GM08714 (cell line): ENCODE data around the gene SEMG2.

Experiments used
- H3K4me3 ChIP-seq: fragments of 200-500 bp; sonication (Bioruptor generic); 2 replicates; pipeline ENCODE4 v1.5.1; 2014; ENCODE audit warnings: mild to moderate bottlenecking, low read length, inconsistent platforms
- ZNF274 ChIP-seq: IDR thresholded peaks from 2 replicates; pipeline ENCODE4 v1.6.1; 2012; ENCODE audit warnings: mild to moderate bottlenecking, low read depth, low read length

Gene SEMG2

DNA sequence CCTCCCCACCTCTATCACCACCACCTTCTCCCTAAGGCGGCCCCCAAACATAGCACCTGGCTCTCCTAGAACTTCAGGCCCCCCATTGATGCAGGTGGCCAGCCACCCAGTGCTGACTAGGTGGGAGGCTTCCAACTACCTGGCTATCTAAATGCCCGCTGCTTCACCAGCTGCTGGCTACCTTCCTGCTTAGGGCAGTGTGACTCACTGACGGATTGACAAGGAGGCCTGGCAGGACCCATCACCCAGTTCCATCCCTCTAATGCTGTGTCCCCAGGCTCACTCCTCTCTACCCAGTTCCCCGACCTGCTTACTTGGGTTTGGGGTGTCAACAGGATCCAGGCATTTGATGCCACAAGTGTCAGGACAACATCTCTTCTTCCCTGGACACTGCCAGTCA, 32.1 kb downstream of the SEMG2 start:
- no peak overlapping the region for H3K4me3 ChIP-seq
- no peak for TF ChIP-seq ZNF274

DNA sequence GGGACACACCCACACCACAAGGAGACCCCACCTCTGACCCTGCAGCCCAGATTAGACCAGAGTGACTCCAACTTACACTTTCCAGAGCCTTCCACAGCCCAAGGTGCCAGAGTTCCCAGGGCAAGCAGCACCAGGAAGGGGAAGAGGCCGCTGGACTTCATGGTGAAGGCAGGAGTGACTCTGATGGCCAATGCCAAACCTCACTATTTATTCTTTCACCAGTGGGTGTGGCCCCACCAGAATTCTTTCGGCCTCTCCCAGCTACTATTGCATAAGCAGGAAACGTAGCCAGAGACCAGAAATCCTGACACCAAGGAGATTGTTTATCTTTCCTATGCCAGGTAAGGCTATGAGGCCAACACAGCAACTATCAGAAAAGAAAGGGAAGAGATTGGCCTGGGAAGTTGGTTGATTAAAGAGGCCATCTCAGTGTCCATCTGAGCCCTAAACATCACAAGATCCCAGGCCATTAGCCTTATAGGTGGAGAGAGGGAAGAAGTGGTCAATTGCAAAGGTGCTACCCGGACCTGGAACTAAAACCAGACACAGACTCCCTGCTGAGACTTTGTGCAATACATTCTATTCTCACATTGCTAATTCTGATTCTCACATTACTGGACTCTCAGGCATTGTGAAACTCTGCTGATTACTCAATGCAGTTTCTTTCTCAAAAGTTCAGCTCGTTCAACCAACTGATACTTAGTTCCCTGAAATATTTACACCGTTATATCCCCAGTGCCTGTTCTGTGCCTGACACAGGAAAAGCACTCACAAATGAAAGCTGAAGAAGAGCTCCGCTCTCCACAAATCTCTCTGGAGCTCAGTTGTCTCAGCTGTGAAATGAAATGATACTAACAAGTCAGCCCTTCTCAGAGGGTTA, 33.5 kb downstream of the SEMG2 start, which contains the start of gene SLPI:
SLPI (minus strand) TSS at position 182 of the 880 bp plus-strand sequence; CDS start at position 161, 21 bp downstream.
- no peak for TF ChIP-seq ZNF274
- H3K4me3 ChIP-seq = no peak within 1 kb of the TSS

DNA sequence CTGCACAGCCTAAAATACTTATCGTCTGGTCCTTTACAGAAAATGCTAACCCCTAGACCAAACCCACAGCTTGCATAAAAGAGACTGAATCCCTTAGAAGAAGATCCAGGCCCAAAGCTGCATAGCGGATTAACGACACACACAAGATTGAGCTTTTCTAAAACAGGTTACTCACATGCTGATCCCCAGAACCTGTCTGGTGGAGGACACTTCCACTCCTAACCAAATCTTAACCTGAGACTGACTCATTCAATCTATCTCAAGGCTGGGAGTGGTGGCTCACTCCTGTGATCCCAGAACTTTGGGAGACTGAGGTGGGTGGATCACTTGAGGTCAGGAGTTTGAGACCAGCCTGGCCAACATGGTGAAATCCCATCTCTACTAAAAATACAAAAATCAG, 36.0 kb downstream of the SEMG2 start:
- no peak for TF ChIP-seq ZNF274
- no peak overlapping the region for H3K4me3 ChIP-seq

DNA sequence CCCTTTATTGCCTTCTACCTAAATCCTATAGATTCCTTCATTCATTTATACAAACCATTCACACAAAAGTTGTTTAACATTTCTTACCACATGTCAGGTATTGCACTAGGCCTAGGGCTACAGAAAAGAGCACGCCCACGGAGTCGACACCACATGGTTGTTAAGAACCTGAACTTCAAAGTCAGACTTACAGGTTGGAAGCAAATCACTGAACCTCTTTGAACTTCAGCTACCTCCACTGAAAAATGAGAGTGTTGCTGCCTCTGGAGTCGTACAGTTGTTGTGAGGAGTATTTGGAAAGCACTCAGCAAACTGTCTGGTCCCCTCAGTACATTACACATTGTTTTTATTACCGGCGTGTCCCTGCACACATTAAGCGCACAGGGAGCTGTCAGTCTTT, 36.5 kb downstream of the SEMG2 start:
- no peak overlapping the region for H3K4me3 ChIP-seq
- no peak for TF ChIP-seq ZNF274

DNA sequence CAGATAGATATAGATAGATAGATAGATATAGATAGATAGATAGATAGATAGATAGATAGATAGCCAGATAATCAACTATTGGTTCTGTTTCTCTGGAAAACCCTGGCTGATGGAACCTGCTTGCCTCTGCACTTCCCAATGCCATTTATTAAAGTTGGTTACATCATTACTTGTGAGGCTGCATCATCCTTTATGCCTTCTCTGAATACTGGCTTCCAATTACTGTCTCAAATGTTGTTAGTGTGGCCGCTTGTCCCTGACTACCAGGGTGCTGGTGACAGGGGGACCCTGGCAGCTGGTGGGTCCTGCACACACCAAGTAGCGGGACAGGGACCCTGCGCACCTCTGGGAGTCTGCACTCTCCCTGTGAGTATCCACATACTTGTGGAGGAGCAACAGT, 37.1 kb downstream of the SEMG2 start:
- H3K4me3 ChIP-seq = no peak overlapping the region
- no peak for TF ChIP-seq ZNF274

DNA sequence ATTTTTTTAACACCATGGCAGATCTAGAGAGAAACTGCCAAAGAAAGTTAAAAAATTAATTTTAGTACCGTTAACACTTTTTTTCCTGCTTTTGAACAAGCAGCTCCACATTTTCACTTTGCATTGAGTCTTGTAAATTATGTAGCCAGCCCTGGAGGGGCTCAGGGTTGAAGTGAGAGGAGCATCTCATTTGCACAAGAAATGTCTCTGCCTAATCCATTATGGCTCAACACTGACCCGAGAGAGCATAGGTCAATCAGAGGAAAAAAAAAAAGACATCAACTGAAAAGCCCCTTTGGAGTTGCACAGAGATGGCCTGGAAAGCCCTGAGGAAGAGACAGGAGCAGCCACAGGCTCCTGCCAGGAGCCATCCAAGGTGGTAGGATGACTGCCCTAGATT, 37.5 kb downstream of the SEMG2 start:
- H3K4me3 ChIP-seq = no peak overlapping the region
- TF ChIP-seq ZNF274 = no peak

DNA sequence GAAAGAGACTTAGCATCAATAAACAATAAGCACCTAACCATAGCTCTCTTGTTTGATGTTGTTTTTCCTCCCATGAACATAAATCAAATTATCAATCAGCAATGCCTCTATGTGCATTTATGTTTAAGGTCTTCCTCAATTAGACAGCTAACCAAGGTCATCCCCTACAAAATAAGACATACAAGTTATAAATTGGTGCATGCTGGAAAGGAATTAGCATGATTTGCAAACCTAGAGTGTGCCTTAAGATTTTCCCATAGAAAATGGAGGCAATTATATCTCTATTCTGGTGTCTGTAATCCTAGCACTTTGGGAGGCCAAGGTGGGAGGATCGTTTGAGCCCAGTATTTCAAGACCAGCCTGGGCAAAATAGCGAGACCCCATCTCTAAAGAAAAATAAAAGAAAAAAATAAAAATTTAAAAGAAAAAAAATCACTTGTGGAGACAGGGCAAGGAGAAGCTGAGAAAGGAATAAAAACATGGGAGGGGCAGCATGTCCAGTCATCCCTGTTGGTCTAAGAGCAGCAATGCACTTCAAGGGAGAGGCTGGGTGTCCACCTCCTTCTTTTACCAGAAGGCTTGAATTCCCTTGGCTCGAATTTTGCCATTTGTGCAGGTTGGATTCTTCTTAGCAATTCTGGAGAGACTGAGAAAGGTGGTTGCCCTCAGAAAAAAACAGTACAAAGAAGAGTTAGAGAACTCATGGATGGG, 42.5 kb downstream of the SEMG2 start:
- TF ChIP-seq ZNF274 = no peak
- no peak overlapping the region for H3K4me3 ChIP-seq

DNA sequence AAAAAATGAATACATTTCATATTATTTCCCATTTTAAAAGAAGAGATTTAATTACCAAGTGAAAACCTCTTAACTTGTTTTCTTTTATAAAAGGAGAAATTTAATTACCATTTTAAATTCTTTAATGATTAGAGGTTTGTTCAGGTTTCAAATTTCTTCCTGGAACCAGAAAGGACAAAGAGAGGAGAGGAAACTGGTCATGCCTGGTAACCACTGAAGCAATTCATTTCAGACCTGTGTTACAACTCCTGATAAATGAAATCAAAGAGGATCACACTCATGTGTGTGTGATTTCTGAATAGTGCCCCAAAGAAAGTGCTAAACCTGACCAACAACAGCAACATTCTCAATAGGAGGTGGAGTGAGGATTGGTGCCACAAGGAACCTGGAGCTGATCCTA, 45.8 kb downstream of the SEMG2 start:
- no peak for TF ChIP-seq ZNF274
- H3K4me3 ChIP-seq = no peak overlapping the region

DNA sequence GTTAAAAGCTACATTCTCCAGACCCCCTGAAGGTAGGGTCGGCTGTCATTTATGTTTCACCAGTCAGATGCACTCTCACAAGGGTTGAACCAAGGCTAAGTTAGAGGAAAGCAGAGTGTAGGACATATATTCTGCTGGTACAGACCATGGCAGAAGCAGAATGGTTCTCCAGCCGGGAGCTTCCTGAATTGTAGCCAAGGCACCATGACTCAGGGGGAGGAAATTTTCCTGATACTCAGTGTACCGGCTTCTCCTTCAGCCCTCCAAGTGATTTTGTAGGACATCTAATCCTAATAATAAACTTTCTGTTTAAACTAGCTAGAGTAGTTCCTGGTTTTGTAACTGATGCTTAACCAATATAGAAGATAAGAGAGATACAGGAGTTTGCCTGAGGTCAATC, 47.4 kb downstream of the SEMG2 start:
- no peak for TF ChIP-seq ZNF274
- no peak overlapping the region for H3K4me3 ChIP-seq

DNA sequence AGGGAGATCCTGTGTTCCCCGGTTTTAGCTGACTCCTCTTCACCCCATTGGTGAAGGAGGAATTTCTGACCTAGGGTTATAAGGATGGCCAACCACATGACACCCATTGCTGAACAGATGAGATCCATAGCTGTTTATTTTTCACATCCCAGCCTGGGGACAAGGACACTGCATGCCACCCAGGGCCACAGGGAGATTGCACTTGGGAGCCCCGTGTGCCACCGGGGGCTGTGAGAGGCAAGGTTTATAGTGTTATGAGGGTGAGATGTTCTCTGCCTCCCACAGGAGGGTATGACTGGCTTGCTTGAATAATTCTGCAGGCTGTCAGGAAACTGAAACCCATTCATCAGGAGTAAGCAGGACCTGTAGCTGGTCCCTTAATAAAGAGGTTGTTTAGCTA, 47.9 kb downstream of the SEMG2 start:
- no peak overlapping the region for H3K4me3 ChIP-seq
- no peak for TF ChIP-seq ZNF274

DNA sequence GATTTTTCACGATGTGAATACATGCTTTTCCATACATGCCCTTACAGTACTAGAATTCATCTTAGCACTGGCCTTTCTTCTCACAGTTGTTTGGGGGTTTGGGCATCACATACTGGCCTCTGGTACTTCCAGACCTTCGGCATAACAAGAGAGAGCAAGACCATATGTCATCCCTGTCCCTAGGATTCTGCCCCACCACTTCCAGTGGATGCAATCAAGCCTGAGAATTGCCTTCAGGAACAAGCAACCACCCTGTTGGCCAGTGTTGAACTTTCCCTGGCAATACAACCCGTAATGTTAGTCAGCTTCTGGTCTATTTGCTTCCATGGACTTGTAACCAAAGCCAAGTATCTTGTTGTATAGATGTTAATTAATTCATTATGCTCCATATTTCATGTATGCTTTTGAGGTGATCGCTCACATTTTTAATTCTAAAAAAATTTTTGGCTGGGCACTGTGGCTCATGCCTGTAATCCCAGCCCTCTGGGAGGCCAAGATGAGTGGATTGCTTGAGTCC, 48.6 kb downstream of the SEMG2 start:
- TF ChIP-seq ZNF274 = no peak
- H3K4me3 ChIP-seq = no peak overlapping the region
